ENCODE data around the gene PIGK. TPM values are rescaled to one million over a fixed set of nuclear protein-coding genes. Genes with fewer than 3 reads are reported as not detected.

The PIGK gene
- total RNA-seq, 1 donor: 34.3 TPM

- no peak overlapping the region for H3K4me3 ChIP-seq (ENCODE audit: low read depth, low read length)
- no peak for DNase-seq (ENCODE audit: low read depth)
- TF ChIP-seq, protein P1, sequence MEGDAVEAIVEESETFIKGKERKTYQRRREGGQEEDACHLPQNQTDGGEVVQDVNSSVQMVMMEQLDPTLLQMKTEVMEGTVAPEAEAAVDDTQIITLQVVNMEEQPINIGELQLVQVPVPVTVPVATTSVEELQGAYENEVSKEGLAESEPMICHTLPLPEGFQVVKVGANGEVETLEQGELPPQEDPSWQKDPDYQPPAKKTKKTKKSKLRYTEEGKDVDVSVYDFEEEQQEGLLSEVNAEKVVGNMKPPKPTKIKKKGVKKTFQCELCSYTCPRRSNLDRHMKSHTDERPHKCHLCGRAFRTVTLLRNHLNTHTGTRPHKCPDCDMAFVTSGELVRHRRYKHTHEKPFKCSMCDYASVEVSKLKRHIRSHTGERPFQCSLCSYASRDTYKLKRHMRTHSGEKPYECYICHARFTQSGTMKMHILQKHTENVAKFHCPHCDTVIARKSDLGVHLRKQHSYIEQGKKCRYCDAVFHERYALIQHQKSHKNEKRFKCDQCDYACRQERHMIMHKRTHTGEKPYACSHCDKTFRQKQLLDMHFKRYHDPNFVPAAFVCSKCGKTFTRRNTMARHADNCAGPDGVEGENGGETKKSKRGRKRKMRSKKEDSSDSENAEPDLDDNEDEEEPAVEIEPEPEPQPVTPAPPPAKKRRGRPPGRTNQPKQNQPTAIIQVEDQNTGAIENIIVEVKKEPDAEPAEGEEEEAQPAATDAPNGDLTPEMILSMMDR (IDR thresholded peaks at IDR 0.05; ENCODE audit: insufficient read depth, low read length): no peak
Measured at GRCh38 chr1:77239311-77239710, 20.1 kb upstream of the PIGK start.

DNA sequence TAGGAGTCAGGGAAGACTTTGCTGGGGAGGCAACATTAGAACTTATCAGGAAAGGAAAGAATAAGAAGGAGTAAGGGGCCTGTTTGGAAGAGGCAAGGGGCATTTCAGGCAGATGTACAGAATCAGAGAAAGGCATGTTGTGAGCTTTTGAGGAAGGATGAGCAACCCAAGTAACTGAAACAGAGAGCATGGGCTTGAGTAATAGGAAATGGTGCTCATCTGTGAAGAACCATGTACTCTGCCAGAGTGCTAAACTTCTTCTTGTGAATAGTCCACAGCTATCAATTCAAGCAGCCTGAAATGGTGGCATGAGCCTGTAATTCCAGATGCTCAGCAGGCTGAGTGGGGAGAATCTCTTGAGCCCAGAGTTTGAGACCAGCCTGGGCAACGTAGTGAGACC lies 19.2 kb upstream of the PIGK start:
- TF ChIP-seq, protein P1 (IDR thresholded peaks at IDR 0.05; ENCODE audit: insufficient read depth, low read length): no peak
- no peak for DNase-seq (ENCODE audit: low read depth)
- H3K4me3 ChIP-seq (ENCODE audit: low read depth, low read length): no peak overlapping the region

GRCh38 chr1:77234943-77235342 lies 15.7 kb upstream of the PIGK start:
- TF ChIP-seq, protein P1 (IDR thresholded peaks at IDR 0.05; ENCODE audit: insufficient read depth, low read length): no peak
- DNase-seq (ENCODE audit: low read depth): no peak
- no peak overlapping the region for H3K4me3 ChIP-seq (ENCODE audit: low read depth, low read length)

DNA sequence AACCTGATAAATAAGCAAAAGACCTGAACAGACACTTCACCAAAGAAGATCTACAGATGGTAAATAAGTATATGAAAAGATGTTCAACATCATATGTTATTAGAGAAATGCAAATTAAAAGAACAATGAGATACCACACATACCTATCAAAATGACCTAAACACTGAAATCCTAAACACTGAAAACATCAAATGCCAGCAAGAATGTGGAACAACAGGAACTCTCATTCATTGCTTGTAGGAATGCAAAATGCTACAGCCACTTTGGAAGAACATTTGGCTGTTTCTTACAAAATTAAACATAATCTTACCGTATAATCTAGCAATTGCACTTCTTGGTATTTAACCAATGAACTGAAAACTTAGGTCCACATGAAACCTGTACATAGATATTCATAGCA lies 14.9 kb upstream of the PIGK start:
- no peak overlapping the region for H3K4me3 ChIP-seq (ENCODE audit: low read depth, low read length)
- TF ChIP-seq, protein P1 (IDR thresholded peaks at IDR 0.05; ENCODE audit: insufficient read depth, low read length): no peak
- DNase-seq (ENCODE audit: low read depth): no peak

- no peak for DNase-seq (ENCODE audit: low read depth)
- H3K4me3 ChIP-seq (ENCODE audit: low read depth, low read length): no peak overlapping the region
- TF ChIP-seq, protein P1 (IDR thresholded peaks at IDR 0.05; ENCODE audit: insufficient read depth, low read length): no peak
Measured at GRCh38 chr1:77232829-77233228, 13.6 kb upstream of the PIGK start.

GRCh38 chr1:77230051-77230450 lies 10.8 kb upstream of the PIGK start:
- no peak for DNase-seq (ENCODE audit: low read depth)
- TF ChIP-seq, protein P1 (IDR thresholded peaks at IDR 0.05; ENCODE audit: insufficient read depth, low read length): no peak
- no peak overlapping the region for H3K4me3 ChIP-seq (ENCODE audit: low read depth, low read length)

DNA sequence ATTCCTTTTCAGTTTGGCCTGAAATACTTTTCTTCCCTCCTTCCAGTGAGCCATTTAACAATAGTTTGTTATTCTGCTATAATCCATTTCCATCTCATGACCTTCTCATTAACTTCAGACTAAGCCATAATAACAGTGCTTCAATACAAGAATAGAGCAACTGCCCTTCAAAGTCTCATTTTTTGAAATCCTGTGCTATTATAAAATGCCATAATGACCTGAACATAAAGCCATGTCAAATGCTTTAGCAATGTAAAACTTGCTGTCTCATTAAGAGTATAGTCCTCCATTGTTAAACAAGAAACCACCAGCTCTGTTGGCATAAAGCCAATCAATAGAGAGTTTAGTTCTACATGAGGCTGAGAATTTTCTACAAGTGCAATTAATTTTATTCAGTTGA lies 9.6 kb upstream of the PIGK start:
- TF ChIP-seq, protein P1 (IDR thresholded peaks at IDR 0.05; ENCODE audit: insufficient read depth, low read length): no peak
- no peak overlapping the region for H3K4me3 ChIP-seq (ENCODE audit: low read depth, low read length)
- no peak for DNase-seq (ENCODE audit: low read depth)
